Hepatocyte (in vitro differentiated cells): ENCODE measurements around the gene SLC29A4.

ENCODE experiments used
- EZH2 ChIP-seq: fragments of 200-600 bp; sonication (generic); IDR thresholded peaks from 2 replicates; pipeline ENCODE4 v1.6.1; 2016; ENCODE audit warnings: antibody characterized with exemption, mild to moderate bottlenecking, borderline replicate concordance
- EZH2phosphoT487 ChIP-seq: fragments of 200-600 bp; sonication (generic); IDR thresholded peaks from one replicate; pipeline ENCODE4 v1.6.1; 2018; ENCODE audit warnings: antibody characterized with exemption, mild to moderate bottlenecking, low read depth, moderate library complexity; ENCODE audit not compliant: unreplicated experiment, severe bottlenecking
- TF ChIP-seq, protein P1 (sequence below): fragments of 200-600 bp; sonication (generic); IDR thresholded peaks from 2 replicates; pipeline ENCODE4 v1.5.1; 2016; ENCODE audit warnings: antibody characterized with exemption, mild to moderate bottlenecking; ENCODE audit not compliant: poor library complexity

DNA sequence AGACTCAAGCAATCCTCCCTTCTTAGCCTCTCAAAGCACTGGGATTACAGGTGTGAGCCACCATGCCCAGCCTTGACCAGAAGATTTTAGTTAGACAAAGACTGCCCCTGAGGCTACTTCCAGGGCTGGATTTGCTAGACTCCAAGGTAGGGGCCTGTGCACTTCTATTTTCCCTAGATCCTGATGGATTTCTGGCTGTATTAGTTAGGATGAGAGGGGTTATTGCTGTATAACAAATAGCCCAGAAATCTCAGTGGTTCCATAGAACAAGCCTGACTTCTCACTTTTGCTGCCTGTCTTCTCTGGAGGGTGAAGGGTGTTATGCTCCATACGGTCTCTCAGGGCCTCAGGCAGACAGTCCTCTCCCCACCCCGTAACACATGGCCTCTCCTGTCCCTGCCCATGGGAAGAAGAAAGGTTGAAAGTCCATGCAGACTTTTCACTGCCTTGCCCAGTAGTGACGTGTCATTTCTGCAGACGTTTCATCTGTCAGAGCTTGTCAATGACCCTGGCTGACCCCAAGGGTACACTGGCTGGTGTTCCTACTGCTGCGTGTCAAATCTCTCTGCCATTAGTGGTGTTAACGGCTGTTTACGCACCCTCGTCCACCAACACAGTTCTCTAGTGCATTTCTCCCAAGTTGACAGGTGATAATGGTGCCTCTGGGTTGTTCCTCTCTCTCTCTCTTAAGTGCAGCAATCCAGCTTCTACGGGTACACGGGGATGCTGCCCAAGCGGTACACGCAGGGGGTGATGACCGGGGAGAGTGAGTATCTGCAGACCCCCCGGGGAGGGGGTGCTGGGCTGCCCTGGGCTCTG lies 11.6 kb downstream of the SLC29A4 start:
- TF ChIP-seq EZH2phosphoT487 (no peak), EZH2 (no peak)
- TF ChIP-seq, protein P1, sequence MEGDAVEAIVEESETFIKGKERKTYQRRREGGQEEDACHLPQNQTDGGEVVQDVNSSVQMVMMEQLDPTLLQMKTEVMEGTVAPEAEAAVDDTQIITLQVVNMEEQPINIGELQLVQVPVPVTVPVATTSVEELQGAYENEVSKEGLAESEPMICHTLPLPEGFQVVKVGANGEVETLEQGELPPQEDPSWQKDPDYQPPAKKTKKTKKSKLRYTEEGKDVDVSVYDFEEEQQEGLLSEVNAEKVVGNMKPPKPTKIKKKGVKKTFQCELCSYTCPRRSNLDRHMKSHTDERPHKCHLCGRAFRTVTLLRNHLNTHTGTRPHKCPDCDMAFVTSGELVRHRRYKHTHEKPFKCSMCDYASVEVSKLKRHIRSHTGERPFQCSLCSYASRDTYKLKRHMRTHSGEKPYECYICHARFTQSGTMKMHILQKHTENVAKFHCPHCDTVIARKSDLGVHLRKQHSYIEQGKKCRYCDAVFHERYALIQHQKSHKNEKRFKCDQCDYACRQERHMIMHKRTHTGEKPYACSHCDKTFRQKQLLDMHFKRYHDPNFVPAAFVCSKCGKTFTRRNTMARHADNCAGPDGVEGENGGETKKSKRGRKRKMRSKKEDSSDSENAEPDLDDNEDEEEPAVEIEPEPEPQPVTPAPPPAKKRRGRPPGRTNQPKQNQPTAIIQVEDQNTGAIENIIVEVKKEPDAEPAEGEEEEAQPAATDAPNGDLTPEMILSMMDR = no peak
